Heart left ventricle (tissue), 16 donors: Measurements from ENCODE around the gene TCF20. TPM values are rescaled to one million over a fixed set of nuclear protein-coding genes. Genes with fewer than 3 reads are reported as not detected.

Experiments
- ATAC-seq, 4 donors: fragments of 200-7000 bp; cut with Tn5 transposase; one replicate each; pipeline ENCODE4 v1.9.1; 2020 to 2022; ENCODE audit warnings: moderate library complexity in 4 of 4, mild to moderate bottlenecking in 3 of 4, moderate number of reproducible peaks in 1 of 4
- DNase-seq, 5 donors: peaks; one replicate each; pipeline ENCODE4 v3.0.0-alpha.2; 2020
- H3K27ac ChIP-seq, 12 donors: fragments of 200-600 bp; sonication (generic) in 4 of 12; one replicate each; pipeline versions ENCODE4 v1.5.0 to v1.8.0; 2016 to 2022; ENCODE audit warnings: mild to moderate bottlenecking in 2 of 12
- H3K27me3 ChIP-seq, 9 donors: fragments of 200-600 bp; sonication (generic) in 2 of 9; one replicate each; pipeline versions ENCODE4 v1.5.1 to v1.8.0; 2016 to 2022; ENCODE audit warnings: mild to moderate bottlenecking in 3 of 9
- H3K36me3 ChIP-seq, 9 donors: fragments of 200-600 bp; sonication (generic) in 2 of 9; one replicate each; pipeline versions ENCODE4 v1.5.0 to v1.8.0; 2018 to 2022; ENCODE audit warnings: mild to moderate bottlenecking in 2 of 9
- H3K4me1 ChIP-seq, 12 donors: fragments of 200-600 bp; sonication (generic) in 4 of 12; one replicate each; pipeline versions ENCODE4 v1.5.0 to v1.8.0; 2016 to 2022; ENCODE audit warnings: mild to moderate bottlenecking in 3 of 12
- H3K4me3 ChIP-seq, 12 donors: fragments of 200-600 bp; sonication (generic) in 4 of 12; one replicate each; pipeline versions ENCODE4 v1.5.0 to v1.8.0; 2017 to 2022; ENCODE audit warnings: mild to moderate bottlenecking in 9 of 12, moderate library complexity in 4 of 12
- H3K9me3 ChIP-seq, 12 donors: fragments of 200-600 bp; sonication (generic) in 4 of 12; one replicate each; pipeline versions ENCODE4 v1.5.0 to v1.8.0; 2016 to 2022; ENCODE audit warnings: mild to moderate bottlenecking in 1 of 12
- POLR2A ChIP-seq, 2 donors: fragments of 450-650 bp; IDR thresholded peaks; one replicate each; pipeline ENCODE4 v1.6.1; 2017; ENCODE audit warnings: antibody characterized with exemption in 2 of 2, mild to moderate bottlenecking in 2 of 2, moderate library complexity in 2 of 2
- WGBS, 4 donors: extraction: QIAGEN DNeasy Blood & Tissue Kit in 2 of 4; methylation state at CpG; one replicate each; pipeline versions ENCODE4 v1.1.5 to v1.1.7; 2013 to 2018; 5-methylcytosine and 5-hydroxymethylcytosine counted together
- intact Hi-C, 10 donors: fragments of 100-400 bp; cut with DNase I; formaldehyde crosslinking; loops; one replicate each; pipeline versions ENCODE4 v1.11.1 to v1.14.2; 2022
- polyA plus RNA-seq, 2 donors: library from polyadenylated mRNA; stranded (reverse); fragments of 200-250 nt; gene quantifications; one replicate each; pipeline ENCODE4 v1.2.3, GENCODE V29; 2013
- total RNA-seq, 9 donors: library from RNA; depleted of rRNA in 2 of 9; stranded (reverse); fragments of >200 nt in 2 of 9; fragmentation: NEBNext Ultra II Directional in 3 of 9; extraction: Animal tissue kit (Norgen Biotek cat#: 25700) in 3 of 9; gene quantifications; one replicate each; pipeline versions ENCODE4 v1.1.0 to v1.2.4, GENCODE V29; 2016 to 2023
- TF ChIP-seq, protein P1 (sequence below), 12 donors: fragments of 200-600 bp; sonication (generic) in 4 of 12; IDR thresholded peaks; one replicate each; pipeline versions ENCODE4 v1.5.0 to v1.8.0; 2018 to 2022; ENCODE audit warnings: antibody characterized with exemption in 12 of 12, mild to moderate bottlenecking in 5 of 12
- donor health status: ischemic (EF 13 %, LVEDD 7.1; RV severe dilation, severe dysfunction).
- donor health status: healthy with polysubstance abuse.
- donor health status: DM: no; HTN: yes; CAD: no.
- donor health status: DM: no; HTN: no; CAD: no.
- donor health status: ischemic (EF 25% LVEDD 6.9; RV normal size, moderate dysfunction).
- donor health status: ischemic (EF 25% LVEDD 5.7; RV mildly dilated, moderate dysfunction).
- donor health status: healthy.
- donor health status: DM: yes; HTN: yes; CAD: no.
- donor health status: ischemic (EF 35%, LVEDD 5.7; RV mildly dilated, moderate dysfunction).
- donor health status: nonischemic (EF 11% LVEDD 7.7; RV severe dilation, severe dysfunction).
- donor health status: DM: yes; HTN: yes; CAD: no.
- donor health status: PGD.
- donor health status: ischemic (EF 29% LVEDD 5.4; RV normal size, mild dysfunction).
- donor health status: nonischemic (EF 23%, LVEDD 6.1; RV moderate dilation, normal function).

TCF20 gene
- total and polyA plus RNA-seq, 11 donors, result 5.2 to 25.7 (median 15.7) TPM

DNA sequence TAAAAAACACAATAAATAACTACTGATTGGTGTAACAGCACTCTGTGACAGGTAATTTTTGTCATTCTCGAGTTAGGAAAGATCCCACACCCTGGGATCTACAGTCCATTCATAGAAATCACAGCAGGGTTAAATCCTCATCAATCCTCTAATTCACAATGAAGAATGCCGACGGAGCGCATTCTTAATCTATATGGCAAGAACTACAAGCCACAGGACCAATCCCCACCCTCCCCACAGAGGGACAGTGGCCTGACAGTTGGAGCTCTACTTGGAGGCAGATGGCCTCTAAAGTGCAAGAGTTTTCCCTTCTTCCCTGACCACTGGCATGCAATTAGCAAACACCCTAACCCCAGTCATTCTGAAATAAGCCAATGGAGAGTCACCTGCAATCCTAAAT is 34.2 kb downstream of the TCF20 start:
- WGBS, 4 donors, result 95 to 98% (median 96%) methylated on average over 4 of the region's 4 CpGs
- ATAC-seq (no peak), DNase-seq (no peak)

DNA sequence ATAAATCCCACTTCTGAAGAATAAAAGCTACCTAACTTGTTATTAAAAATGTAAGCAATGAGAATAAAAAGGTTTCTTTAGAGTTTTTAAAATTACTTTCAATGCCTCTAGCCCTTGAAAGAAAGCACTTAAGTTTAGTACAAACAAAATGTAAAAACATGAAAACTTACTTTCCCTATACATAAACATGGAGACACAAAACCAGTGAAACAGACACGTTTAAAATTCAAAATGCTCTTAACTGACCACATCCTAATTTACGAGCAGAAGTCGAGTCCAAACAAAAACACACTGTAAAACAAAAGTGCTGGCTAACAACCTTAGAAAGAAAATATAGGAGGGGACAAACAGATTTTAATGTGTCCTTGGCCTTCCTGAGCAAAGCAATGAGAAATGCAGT is 36.6 kb downstream of the TCF20 start:
- intact Hi-C loops, result loop anchor here in 1 of 10 donors (10.0 kb wide), 1 partner anchor 81 kb away; no protein-coding TSS in a partner anchor
- no peak overlapping the region for H3K4me3 ChIP-seq
- peaks cover 0 to 18% (median 13%) of the 10 kb centered on the region in 12 donors for H3K4me1 ChIP-seq
- no peak overlapping the region for H3K27ac ChIP-seq
- DNase-seq (no peak), ATAC-seq (no peak)
- no peak for TF ChIP-seq POLR2A (IDR thresholded peaks at IDR 0.05)
- TF ChIP-seq, protein P1, sequence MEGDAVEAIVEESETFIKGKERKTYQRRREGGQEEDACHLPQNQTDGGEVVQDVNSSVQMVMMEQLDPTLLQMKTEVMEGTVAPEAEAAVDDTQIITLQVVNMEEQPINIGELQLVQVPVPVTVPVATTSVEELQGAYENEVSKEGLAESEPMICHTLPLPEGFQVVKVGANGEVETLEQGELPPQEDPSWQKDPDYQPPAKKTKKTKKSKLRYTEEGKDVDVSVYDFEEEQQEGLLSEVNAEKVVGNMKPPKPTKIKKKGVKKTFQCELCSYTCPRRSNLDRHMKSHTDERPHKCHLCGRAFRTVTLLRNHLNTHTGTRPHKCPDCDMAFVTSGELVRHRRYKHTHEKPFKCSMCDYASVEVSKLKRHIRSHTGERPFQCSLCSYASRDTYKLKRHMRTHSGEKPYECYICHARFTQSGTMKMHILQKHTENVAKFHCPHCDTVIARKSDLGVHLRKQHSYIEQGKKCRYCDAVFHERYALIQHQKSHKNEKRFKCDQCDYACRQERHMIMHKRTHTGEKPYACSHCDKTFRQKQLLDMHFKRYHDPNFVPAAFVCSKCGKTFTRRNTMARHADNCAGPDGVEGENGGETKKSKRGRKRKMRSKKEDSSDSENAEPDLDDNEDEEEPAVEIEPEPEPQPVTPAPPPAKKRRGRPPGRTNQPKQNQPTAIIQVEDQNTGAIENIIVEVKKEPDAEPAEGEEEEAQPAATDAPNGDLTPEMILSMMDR (IDR thresholded peaks at IDR 0.05), result no peak
- peaks cover 0 to 19% (median 9%) of the 10 kb centered on the region in 12 donors for H3K9me3 ChIP-seq
- H3K36me3 ChIP-seq, result no peaks in the 10 kb centered on the region
- no peaks in the 10 kb centered on the region for H3K27me3 ChIP-seq
- WGBS, 4 donors, result 68 to 78% (median 75%) methylated on average over 3 of the region's 3 CpGs

More for the DNA sequence above, 34.2 kb downstream of the TCF20 start:
- Histone ChIP-seq H3K4me1 (no peaks in the 10 kb centered on the region), H3K36me3 (no peaks in the 10 kb centered on the region), H3K9me3 (peaks cover 0 to 19% (median 9%) of the 10 kb centered on the region in 12 donors), H3K27ac (no peak overlapping the region), H3K4me3 (no peak overlapping the region), H3K27me3 (no peaks in the 10 kb centered on the region)
- intact Hi-C loops, result loop anchor here in 1 of 10 donors (10.0 kb wide), 1 partner anchor 79 kb away; no protein-coding TSS in a partner anchor
- TF ChIP-seq, protein P1 (IDR thresholded peaks at IDR 0.05), result no peak
- no peak for TF ChIP-seq POLR2A (IDR thresholded peaks at IDR 0.05)

DNA sequence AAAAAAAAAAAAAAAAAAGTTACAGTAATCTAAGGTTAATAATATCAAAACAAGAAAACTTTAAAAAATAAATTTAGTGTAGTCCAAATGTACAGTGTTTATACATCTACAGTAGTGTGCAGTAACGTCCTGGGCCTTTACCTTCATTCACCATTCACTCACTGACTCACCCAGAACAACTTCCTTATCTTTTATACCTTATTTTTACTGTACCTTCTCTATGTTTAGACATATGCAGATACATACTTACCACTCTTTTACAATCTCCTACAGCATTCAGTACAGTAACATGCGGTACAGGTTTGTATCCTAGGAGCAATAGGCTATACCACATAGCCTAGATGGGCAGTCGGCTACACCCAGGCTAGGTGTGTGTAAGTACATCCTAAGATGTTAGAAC is 38.5 kb downstream of the TCF20 start:
- Histone ChIP-seq H3K27me3 (no peaks in the 10 kb centered on the region), H3K4me1 (peaks cover 5 to 38% (median 26%) of the 10 kb centered on the region in 12 donors), H3K36me3 (no peaks in the 10 kb centered on the region), H3K9me3 (peaks cover 0 to under 1% (median 0%) of the 10 kb centered on the region in 12 donors), H3K4me3 (no peak overlapping the region), H3K27ac (no peak overlapping the region)
- TF ChIP-seq POLR2A (IDR thresholded peaks at IDR 0.05), result no peak
- TF ChIP-seq, protein P1 (IDR thresholded peaks at IDR 0.05), result no peak
- DNase-seq, result no peak
- no peak for ATAC-seq
- intact Hi-C loops, result loop anchor here in 1 of 10 donors (10.0 kb wide), 1 partner anchor 83 kb away; no protein-coding TSS in a partner anchor
- WGBS, 4 donors, result 94 to 97% (median 96%) methylated on average over 3 of the region's 3 CpGs

DNA sequence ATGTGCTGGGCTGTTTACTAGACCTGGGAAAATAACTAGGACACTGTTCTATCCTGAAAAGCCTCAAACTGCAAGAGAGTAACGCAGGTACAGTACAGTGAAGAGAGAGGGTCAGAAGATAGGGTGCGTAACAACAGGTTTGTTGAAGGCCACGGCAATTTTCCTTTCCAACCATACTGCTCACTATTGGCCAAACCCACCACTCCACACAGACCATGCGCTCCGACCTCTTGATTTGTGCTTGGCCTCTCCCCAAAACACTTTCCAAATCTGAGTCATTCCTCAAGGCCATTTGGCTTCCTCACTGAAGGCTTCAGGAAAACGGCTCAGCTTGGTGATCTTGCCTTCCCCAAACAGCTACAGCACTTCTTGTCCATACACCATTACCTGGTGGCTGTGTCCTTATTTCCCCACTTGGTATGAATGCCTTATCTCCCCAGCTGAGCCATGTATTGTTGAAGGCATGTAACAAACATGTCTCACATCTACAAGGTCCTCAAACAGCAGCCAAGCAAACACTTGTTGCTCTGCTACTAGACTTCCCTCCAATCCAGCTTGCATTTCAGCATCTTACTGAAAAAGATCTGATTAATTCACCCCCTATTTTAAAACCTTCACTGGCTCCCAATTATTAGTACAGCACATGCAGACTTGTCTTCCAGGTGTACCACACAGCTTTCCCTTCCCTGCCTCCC is 40.9 kb downstream of the TCF20 start:
- Histone ChIP-seq H3K4me3 (no peak overlapping the region), H3K4me1 (peaks cover 5 to 38% (median 26%) of the 10 kb centered on the region in 12 donors), H3K27ac (no peak overlapping the region), H3K9me3 (no peaks in the 10 kb centered on the region), H3K36me3 (no peaks in the 10 kb centered on the region), H3K27me3 (no peaks in the 10 kb centered on the region)
- peak; percentile 42 to 82 (median 61) for ATAC-seq
- WGBS, 4 donors, result 42 to 65% (median 53%) methylated on average over 6 of the region's 6 CpGs
- intact Hi-C loops, result loop anchor here in 1 of 10 donors (10.0 kb wide), 1 partner anchor 85 kb away; no protein-coding TSS in a partner anchor
- DNase-seq, result no peak
- TF ChIP-seq, protein P1 (IDR thresholded peaks at IDR 0.05), result no peak
- TF ChIP-seq POLR2A (IDR thresholded peaks at IDR 0.05), result no peak
